ENCODE data around the gene BICRAL.
A peak's percentile ranks its signal among the peaks of the same experiment; 100 is the strongest.
"Not testable (repeated sequence)": the region's sequence is repeated elsewhere in the genome, so short reads cannot be mapped to it uniquely, and the experiment has no call there.

Gene BICRAL

GRCh38 chr6:42841844-42842584 is 60.2 kb downstream of the BICRAL start:
- DNase-seq (ENCODE audit: low read depth in 4 of 4, low spot score in 1 of 4) = no peak

GRCh38 chr6:42845327-42845694 is 63.5 kb downstream of the BICRAL start:
- no peak for DNase-seq (ENCODE audit: low read depth in 4 of 4, low spot score in 1 of 4)

GRCh38 chr6:42846505-42846904 is 64.7 kb downstream of the BICRAL start:
- DNase-seq (ENCODE audit: low read depth in 4 of 4, low spot score in 1 of 4) = no peak

- DNase-seq (ENCODE audit: low read depth in 4 of 4, low spot score in 1 of 4) = no peak
Measured at GRCh38 chr6:42848700-42849099, 66.8 kb downstream of the BICRAL start.

- no peak for DNase-seq (ENCODE audit: low read depth in 4 of 4, low spot score in 1 of 4)
Measured at GRCh38 chr6:42851599-42851998, 69.7 kb downstream of the BICRAL start.

GRCh38 chr6:42860036-42860435 is 78.2 kb downstream of the BICRAL start:
- no peak for DNase-seq (ENCODE audit: low read depth in 4 of 4, low spot score in 1 of 4)

GRCh38 chr6:42860481-42860880 is 78.6 kb downstream of the BICRAL start:
- DNase-seq (ENCODE audit: low read depth in 4 of 4, low spot score in 1 of 4) = no peak

- no peak for DNase-seq (ENCODE audit: low read depth in 4 of 4, low spot score in 1 of 4)
Measured at GRCh38 chr6:42864602-42865001, 82.8 kb downstream of the BICRAL start.

- DNase-seq (ENCODE audit: low read depth in 4 of 4, low spot score in 1 of 4) = no peak
Measured at GRCh38 chr6:42870145-42870936, 88.5 kb downstream of the BICRAL start.

- DNase-seq (ENCODE audit: low read depth in 4 of 4, low spot score in 1 of 4) = no peak
Measured at GRCh38 chr6:42871711-42872110, 89.9 kb downstream of the BICRAL start.

GRCh38 chr6:42873313-42873712 is 91.5 kb downstream of the BICRAL start:
- DNase-seq (ENCODE audit: low read depth in 4 of 4, low spot score in 1 of 4) = no peak

- DNase-seq (ENCODE audit: low read depth in 4 of 4, low spot score in 1 of 4) = no peak
Measured at GRCh38 chr6:42877695-42878094, 95.8 kb downstream of the BICRAL start.

- peak; percentile 53 to 72 (median 62) for DNase-seq (ENCODE audit: low read depth in 4 of 4, low spot score in 1 of 4)
Measured at GRCh38 chr6:42879372-42880239, 97.8 kb downstream of the BICRAL start, which contains the start of gene RPL7L1. TSS of gene RPL7L1 (plus strand) at chr6:42879616. CDS start at chr6:42879911, 295 bp downstream.

GRCh38 chr6:42880240-42880817 is 98.5 kb downstream of the BICRAL start:
- DNase-seq (ENCODE audit: low read depth in 4 of 4, low spot score in 1 of 4) = not testable (repeated sequence)

GRCh38 chr6:42880871-42881270 is 99.0 kb downstream of the BICRAL start:
- not testable (repeated sequence) for DNase-seq (ENCODE audit: low read depth in 4 of 4, low spot score in 1 of 4)

- no peak for DNase-seq (ENCODE audit: low read depth in 4 of 4, low spot score in 1 of 4)
Measured at GRCh38 chr6:42885702-42886101, 103.8 kb downstream of the BICRAL start.

GRCh38 chr6:42888201-42888600 is 106.3 kb downstream of the BICRAL start:
- DNase-seq (ENCODE audit: low read depth in 4 of 4, low spot score in 1 of 4) = not testable (repeated sequence)

- DNase-seq (ENCODE audit: low read depth in 4 of 4, low spot score in 1 of 4) = no peak
Measured at GRCh38 chr6:42889815-42890214, 108.0 kb downstream of the BICRAL start.

GRCh38 chr6:42890311-42891198 is 108.7 kb downstream of the BICRAL start:
- peak; percentile 73 to 90 (median 82) for DNase-seq (ENCODE audit: low read depth in 4 of 4, low spot score in 1 of 4)

GRCh38 chr6:42891199-42891722 is 109.4 kb downstream of the BICRAL start:
- no peak for DNase-seq (ENCODE audit: low read depth in 4 of 4, low spot score in 1 of 4)

Data from stimulated activated CD4-positive, alpha-beta T cell treated with anti-CD3 and anti-CD28 coated beads, Interleukin-1b, Interleukin-23, amount 100 ng/mL, for 24 hours (primary cell).